Stimulated activated CD8-positive, alpha-beta memory T cell treated with anti-CD3 and anti-CD28 coated beads, Interleukin-12 subunit alpha, Interleukin-12 subunit beta, amount 100 ng/mL, for 1 hour (primary cell): ENCODE measurements around the gene SPPL3.
"Not testable (repeated sequence)": the region's sequence is repeated elsewhere in the genome, so short reads cannot be mapped to it uniquely, and the experiment has no call there.

ENCODE experiments used
- DNase-seq: peaks from one replicate; pipeline ENCODE4 v3.0.0-alpha.2; 2020; ENCODE audit warnings: low read depth

SPPL3 gene

DNA sequence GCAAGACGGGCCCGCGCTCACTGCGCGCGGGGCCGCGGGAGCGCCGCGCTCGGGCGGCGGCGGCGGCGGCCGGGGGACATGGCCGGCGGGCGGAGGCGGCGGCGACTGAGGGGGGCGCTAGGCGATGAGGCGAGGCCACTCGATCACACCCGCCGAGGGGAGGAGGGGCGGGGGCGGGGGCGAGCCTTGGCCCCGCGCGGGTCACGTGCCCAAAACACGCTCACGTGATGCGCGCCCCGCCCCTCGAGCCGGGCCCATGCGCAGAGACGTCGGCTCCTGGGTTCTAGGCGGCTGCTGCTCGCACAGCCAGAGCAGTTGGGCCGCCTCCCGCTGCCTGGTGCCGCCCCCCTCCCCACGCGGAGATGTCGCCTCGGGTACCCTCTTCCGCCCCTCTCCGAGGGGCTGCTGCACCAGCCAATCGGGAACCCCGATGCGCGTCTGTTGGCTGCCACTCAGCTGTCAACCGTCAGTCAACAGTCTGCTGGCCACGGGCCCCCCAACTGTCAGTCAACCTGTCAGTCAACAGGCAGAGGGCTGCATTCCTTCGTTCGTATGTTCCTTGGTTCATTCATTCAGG is at the start of gene SPPL3:
TSS of gene SPPL3 (minus strand) at position 162 of the 577 bp plus-strand sequence. CDS start 491 bp downstream, outside the sequence.
- DNase-seq = peak; percentile 88

GRCh38 chr12:120950807-120951206 is 46.6 kb upstream of the SPPL3 start:
- no peak for DNase-seq

- DNase-seq = not testable (repeated sequence)
Observed at GRCh38 chr12:120950260-120950799, 46.2 kb upstream of the SPPL3 start.

DNA sequence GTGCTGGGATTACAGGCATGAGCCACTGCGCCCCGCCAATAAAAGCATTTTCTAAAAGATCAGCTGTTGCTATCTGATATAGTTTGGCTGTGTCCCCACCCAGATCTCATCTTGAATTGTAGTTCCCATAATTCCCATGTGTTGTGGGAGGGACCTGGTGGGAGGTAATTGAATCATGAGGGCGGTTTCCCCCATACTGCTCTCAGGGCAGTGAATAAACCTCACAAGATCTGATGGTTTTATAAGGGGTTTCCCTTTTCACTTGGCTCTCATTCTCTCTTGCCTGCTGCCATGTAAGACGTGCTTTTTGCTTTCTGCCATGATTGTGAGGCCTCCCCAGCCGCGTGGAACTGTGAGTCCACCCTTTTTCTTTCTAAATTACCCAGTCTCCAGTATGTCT is 41.4 kb upstream of the SPPL3 start:
- not testable (repeated sequence) for DNase-seq

GRCh38 chr12:120944645-120945217 is 40.6 kb upstream of the SPPL3 start:
- peak; percentile 50 for DNase-seq

- no peak for DNase-seq
Observed at GRCh38 chr12:120943482-120943881, 39.3 kb upstream of the SPPL3 start.

DNA sequence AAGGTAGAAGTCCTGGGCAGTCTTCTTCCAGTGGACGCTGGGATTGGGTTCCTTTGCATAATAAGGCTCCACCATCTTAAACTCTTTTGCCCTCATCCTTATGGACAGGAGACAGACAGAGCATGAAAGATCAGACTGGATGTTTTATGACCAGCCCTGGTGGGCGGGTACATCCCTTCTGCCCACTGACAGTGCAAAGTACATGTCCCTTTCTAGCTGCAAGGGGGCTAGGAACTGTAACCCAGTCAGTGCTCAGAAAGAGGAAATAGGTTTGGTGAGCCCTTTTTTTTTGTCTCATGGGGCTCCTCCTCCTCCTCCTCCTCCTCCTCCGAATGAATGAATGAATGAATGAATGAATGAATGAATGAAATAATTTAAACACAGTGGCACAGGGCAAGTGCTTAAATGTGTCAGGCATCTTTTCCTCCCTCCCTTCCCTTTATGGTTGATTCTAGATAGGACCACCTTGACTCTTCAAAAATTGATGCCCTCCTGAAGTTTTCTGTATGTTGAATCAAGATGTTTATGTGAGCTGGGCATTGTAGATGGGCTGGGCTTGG is 37.8 kb upstream of the SPPL3 start:
- DNase-seq = no peak

GRCh38 chr12:120941412-120941811 is 37.3 kb upstream of the SPPL3 start:
- no peak for DNase-seq

DNA sequence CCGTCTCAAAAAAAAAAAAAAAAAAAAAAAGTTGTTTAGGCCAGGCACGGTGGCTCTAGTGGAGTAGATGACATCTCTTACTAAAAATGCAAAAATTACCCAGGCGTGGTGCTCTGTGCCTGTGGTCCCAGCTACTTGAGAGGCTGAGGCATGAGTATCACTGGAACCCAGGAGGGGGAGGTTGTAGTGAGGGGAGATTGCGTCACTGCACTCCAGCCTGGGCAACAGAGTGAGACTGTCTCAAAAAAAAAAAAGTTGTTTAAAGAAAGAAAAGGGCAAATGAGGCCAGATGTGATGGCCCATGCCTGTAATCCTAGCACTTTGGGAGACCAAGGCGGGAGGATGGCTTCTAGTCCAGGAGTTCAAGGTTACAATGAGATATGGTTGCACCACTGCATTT is 36.6 kb upstream of the SPPL3 start:
- no peak for DNase-seq

GRCh38 chr12:120940006-120940405 is 35.8 kb upstream of the SPPL3 start:
- DNase-seq = no peak

- DNase-seq = no peak
Observed at GRCh38 chr12:120939523-120939922, 35.4 kb upstream of the SPPL3 start.

DNA sequence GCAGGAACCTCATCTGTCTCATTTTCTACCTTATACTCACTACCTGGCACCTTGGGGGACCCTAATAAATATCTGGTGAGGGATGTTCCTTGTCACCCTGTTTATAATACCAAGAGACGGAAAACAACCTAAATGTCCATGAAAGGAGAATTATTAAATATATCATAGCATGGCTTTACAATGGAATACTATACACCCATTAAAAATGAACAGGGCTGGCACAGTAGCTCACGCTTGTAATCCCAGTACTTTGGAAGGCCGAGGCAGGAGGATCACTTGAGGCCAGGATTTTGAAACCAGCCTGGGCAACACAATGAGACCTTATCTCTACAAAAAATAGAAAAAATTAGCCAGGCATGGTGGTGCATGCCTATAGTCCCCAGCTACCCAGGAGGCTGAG is 34.3 kb upstream of the SPPL3 start:
- DNase-seq = no peak

DNA sequence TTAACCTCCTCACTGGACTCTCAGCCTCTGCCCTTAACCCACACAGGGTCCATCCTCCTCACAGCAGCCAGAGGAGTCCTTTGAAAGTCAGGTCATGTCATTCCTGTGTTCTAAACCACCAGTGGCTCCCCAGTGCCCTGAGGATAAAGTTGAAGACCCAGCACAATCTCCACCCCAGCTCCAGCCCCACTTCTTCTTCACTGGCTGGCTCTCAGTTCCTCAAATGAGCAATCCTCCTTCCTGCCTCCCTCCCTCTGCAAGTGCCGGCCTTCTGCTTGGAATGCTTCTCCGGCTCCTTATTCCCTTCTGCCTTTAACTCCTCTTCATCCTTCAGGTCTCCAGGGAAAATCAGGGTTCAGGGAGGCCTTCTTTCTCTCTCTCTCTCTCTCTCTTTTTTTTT is 32.0 kb upstream of the SPPL3 start:
- no peak for DNase-seq

GRCh38 chr12:120933786-120934185 is 29.6 kb upstream of the SPPL3 start:
- no peak for DNase-seq

DNA sequence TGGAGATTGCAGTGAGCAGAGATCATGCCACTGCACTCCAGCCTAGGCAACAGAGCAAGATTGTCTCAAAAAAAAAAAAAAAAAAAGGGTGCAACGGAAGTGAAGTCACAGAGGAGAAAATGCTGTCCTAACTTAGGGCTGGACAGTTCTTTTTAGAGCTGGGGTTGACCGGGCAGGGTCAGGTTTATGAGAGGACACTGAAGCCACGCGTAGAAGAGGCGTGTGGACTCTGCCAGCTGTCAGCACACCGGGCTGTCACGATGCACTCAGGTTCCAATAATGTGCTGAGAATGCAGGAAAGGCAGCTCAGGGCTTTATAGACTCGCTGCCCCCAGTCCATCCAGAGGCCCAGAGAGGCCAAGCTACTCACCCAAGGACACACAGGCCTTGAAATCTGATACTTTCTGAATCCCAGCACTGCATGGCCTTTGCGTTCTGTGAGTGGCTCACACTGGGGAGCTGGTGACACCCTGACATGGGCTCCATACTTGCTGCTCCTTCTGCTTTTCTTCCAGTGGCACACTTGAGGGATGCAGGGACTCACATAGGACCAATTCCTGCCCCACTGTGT is 28.9 kb upstream of the SPPL3 start:
- DNase-seq = no peak

GRCh38 chr12:120932058-120932457 is 27.9 kb upstream of the SPPL3 start:
- DNase-seq = no peak

- no peak for DNase-seq
Observed at GRCh38 chr12:120930032-120930431, 25.9 kb upstream of the SPPL3 start.

DNA sequence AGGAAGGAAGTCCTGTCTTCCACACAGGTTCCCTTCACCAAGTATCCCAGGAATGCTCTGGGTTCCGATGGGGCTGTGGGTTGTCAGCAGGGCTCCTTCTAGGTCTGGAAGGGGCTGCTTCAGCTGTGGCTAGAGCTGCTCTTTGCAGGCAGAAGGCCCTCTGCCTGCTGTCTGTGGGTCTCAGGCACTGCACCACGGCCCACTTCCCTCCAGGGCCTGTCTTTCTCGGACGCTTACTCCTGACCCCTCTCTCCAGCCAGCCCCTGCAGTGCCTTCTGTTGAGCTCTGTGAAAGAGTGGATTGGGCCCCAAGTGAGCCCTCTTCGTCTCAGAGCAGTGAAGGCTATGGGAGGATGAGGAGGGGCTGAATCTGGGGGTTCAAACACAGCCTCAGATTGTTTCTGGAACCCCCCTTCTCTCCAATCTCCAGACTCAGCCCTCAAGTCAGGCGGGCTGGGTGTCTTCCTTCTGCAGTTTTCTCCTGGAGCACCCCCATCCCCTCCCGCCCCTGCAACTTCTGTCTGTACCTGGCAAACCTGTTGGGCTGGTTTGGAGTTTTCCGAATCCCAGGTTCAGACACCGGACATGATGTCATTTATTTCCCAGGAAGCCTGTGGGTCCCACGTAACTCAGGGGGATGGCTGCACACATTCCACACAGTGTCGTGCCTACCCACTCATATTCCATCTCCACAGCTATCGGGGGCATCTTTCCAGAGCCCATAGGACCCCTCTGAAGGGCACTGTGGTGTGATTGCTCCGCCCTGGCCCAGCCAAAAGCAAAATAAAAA is 24.9 kb upstream of the SPPL3 start:
- DNase-seq = no peak

GRCh38 chr12:120925740-120926563 is 21.8 kb upstream of the SPPL3 start:
- no peak for DNase-seq

- no peak for DNase-seq
Observed at GRCh38 chr12:120922279-120922678, 18.1 kb upstream of the SPPL3 start.

GRCh38 chr12:120921637-120922036 is 17.5 kb upstream of the SPPL3 start:
- no peak for DNase-seq

DNA sequence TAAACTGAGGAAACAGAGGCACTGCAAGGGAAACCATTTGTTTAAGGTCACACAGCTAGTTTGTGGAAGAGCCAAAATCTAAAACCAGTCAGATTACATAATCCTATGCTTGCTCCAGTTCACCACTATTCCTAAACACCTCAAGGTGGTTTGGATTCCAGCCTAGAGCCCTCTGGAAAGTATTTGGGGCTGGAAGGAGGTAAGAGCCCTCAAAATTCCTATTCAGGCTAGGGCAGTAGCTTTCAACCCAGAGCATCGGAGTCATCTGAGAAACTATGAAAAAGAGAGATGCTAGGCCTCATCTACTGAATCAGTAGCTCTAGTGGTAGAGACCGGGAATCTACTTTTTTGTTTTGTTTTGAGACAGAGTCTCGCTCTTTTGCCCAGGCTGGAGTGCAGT is 16.0 kb upstream of the SPPL3 start:
- DNase-seq = no peak
